Rectal smooth muscle tissue (tissue), 1 donor: ENCODE measurements around the gene RPL27A.

Experiments
- H3K27ac ChIP-seq: one replicate; pipeline ENCODE4 v1.7.0; 2013; ENCODE audit warnings: low read depth, low read length, inconsistent platforms
- H3K27me3 ChIP-seq: one replicate; pipeline ENCODE4 v1.7.0; 2013; ENCODE audit warnings: low read length; ENCODE audit not compliant: control insufficient read depth, insufficient read depth
- H3K36me3 ChIP-seq: one replicate; pipeline ENCODE4 v1.7.0; 2013; ENCODE audit warnings: low read length; ENCODE audit not compliant: control insufficient read depth, insufficient read depth
- H3K4me1 ChIP-seq: one replicate; pipeline ENCODE4 v1.7.0; 2013; ENCODE audit warnings: low read length; ENCODE audit not compliant: control insufficient read depth, insufficient read depth
- H3K4me3 ChIP-seq: one replicate; pipeline ENCODE4 v1.7.0; 2013; ENCODE audit warnings: low read length
- H3K9ac ChIP-seq: one replicate; pipeline ENCODE4 v1.7.0; 2013; ENCODE audit warnings: low read length

The RPL27A gene

DNA sequence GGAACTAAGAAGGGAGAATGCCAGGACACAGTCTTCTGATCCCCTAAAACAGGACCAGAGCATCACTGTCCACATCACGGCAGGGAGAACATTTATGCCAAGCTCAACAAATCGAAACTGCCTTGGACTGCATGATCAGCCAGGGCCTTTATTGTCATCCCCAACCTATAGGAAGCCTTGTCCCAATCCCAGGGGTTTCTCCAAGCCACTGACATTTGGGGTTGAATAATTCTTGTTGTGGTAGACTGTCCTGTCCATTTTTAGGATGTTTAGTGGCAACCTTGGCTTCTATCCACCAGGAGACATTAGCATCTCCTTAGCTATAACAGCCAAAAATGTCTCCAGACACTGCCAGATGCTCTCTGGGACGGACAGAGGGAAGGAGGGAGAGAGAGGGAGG is 37.1 kb downstream of the RPL27A start:
- Histone ChIP-seq H3K27me3 (no peaks in the 10 kb centered on the region), H3K4me1 (peaks cover 76% of the 10 kb centered on the region), H3K36me3 (peaks cover 3% of the 10 kb centered on the region), H3K4me3 (peak overlapping the region; percentile 2), H3K9ac (no peak overlapping the region), H3K27ac (peak overlapping the region; percentile 97)

DNA sequence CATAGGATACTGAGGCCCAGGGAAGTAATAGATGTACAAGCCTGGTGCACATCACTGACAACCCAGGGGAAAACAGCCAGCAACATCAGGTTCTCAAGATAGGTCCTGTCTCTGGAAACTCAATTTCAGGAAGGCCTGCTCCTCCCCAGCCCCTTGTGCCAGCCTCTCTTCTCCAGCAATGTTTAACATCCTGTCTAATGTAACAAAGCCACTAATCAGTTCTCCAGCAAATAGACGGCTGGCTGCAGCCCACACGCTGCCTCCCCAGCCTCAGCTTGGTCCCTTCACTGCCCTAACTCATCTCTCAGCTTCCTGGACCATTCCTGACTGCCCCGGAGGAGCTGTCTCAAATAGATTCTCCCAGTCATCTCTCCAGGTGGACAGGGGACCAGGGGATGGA is 37.8 kb downstream of the RPL27A start:
- Histone ChIP-seq H3K9ac (no peak overlapping the region), H3K4me1 (peaks cover 71% of the 10 kb centered on the region), H3K36me3 (no peaks in the 10 kb centered on the region), H3K27me3 (no peaks in the 10 kb centered on the region), H3K27ac (peak overlapping the region; percentile 97), H3K4me3 (no peak overlapping the region)

DNA sequence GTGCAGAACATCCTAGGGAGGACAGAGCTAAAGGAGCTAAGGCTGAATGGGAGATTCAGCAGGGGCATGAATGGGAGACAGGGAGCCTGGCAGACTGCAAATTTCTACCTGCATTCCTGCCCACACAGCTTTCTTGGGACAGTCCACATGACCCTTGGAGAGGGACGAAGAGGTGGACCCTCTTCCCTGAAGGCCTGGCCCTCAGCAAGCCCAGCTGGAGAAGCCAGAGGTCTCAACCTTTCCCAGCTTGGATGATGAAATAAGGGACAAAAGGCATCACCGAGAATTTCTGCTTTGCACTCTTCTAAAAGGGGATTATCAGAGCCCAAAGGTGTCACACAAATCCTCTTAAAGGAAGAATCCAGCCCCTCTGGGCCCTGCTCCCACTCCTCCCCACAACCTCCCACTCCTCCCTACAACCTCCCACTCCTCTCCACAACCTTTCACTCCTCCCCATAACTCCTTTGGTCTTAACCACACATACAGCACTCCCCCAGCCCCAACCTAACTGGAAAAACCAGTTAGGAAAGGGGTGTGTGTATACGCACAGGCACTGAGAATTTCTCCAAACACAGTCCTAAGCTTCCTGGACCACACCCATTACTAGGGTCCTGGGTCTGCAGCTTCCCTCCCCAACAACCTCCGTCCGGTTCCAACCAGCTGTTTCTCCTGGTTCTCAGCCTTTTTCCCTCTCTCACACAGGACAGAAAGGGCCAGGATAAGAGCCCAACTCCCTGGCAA is 38.4 kb downstream of the RPL27A start:
- Histone ChIP-seq H3K4me1 (peaks cover 68% of the 10 kb centered on the region), H3K9ac (peak overlapping the region; percentile 27), H3K4me3 (no peak overlapping the region), H3K27ac (peak overlapping the region; percentile 97), H3K36me3 (no peaks in the 10 kb centered on the region), H3K27me3 (no peaks in the 10 kb centered on the region)

DNA sequence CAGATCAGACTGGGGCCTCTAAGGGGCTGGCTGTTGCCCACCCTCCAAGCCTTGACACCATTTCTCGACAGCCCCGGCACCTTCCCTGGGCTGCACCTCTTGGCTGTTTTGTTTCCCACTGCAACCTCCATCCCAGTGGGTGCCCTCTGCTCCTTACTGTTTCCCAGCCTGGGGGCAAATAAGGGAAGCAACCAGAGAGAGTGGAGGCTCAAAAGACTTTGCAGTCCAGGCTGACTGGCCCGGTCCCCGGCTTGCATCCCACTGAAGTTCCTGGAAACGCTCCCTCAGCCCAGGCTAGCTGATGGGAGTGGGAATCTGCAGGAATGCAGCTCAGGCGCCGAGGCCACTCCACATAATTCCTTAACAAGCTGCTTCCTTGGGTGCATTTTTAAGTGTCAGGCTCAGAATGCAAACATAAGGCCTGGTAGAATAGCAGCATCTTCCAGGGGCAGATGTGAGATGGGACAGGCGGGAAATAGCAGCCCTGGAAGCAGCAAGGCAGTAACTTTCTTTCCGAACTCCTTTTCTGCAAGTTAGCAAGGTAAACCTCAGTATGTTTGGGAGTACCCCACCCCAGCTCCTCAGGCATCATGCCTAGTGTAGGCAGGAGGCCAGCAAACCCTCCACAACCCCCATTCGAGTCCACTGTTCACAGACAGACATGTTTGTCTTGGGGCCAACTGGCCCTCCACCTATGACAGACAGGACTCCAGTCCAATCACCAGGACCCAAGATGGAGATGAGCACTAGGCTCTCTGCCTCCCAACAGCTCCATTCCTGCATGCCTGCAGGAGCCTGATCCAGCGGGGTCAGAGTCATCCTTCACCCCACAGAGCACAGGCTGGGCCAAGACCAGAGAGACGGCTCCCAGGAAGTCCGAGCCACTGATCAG is 39.3 kb downstream of the RPL27A start:
- H3K4me1 ChIP-seq = peaks cover 69% of the 10 kb centered on the region
- H3K9ac ChIP-seq = peak overlapping the region; percentile 21
- no peak overlapping the region for H3K4me3 ChIP-seq
- H3K36me3 ChIP-seq = no peaks in the 10 kb centered on the region
- peak overlapping the region; percentile 97 for H3K27ac ChIP-seq
- H3K27me3 ChIP-seq = no peaks in the 10 kb centered on the region

DNA sequence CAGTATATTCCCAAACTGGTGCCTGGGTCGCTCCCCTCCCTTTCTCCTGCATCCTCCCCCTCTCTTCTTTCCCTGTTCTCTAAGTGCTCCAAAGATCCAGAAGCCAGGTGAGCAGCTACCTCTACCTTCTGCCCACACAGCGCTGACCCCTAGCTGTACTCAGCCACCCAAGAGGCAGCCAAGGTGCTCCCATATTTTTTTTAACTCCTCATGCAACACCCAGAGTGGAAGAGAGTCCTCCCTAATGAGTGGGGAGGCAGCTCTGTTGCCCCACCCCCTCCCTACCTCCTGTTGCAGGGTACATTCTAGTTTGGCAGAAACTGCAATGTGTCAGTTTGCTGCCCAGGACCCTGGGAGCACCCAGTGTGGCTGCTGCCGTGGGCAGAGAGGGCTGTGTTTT is 40.2 kb downstream of the RPL27A start:
- Histone ChIP-seq H3K4me1 (peaks cover 66% of the 10 kb centered on the region), H3K36me3 (no peaks in the 10 kb centered on the region), H3K27ac (peak overlapping the region; percentile 97), H3K27me3 (no peaks in the 10 kb centered on the region), H3K4me3 (no peak overlapping the region), H3K9ac (no peak overlapping the region)

DNA sequence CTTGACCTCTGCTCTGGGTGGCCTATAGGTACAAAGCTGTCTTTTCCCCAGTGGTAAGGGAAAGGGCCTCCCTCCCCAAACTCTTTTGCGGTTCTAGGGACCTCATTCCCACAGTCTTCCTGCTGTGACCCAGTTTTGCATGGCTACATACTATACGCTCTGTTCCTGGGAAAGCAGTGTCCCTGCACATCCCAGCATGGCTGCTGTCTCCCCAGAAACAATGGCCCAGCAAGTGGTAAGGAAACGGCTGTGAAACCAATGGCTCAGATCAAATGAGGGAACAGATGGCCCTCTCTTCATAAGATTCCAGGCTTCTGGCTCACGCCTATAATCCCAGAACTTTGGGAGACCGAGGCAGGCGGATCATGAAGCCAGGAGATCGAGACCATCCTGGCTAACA is 41.1 kb downstream of the RPL27A start:
- no peaks in the 10 kb centered on the region for H3K36me3 ChIP-seq
- peaks cover 66% of the 10 kb centered on the region for H3K4me1 ChIP-seq
- H3K27ac ChIP-seq = peak overlapping the region; percentile 97
- no peaks in the 10 kb centered on the region for H3K27me3 ChIP-seq
- H3K4me3 ChIP-seq = no peak overlapping the region
- no peak overlapping the region for H3K9ac ChIP-seq

DNA sequence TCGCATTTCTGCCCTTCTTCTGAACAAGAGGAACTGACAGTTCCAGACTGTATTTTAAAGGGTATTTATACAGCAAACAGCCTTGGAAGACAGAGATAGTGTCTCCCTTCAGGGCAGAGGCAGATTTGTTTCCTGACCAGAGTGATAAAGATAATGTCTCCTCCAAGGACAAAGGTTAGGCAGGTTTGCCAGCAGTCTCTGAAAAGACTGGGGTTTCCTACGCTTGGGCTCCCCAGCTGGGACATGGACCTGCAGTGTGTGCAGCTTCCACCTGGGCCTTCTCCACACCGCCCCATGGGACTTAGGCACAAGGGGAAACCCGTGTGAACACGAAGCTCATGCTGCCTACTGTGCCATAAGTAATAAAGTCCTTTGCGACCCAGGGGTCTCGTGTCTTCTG is 42.1 kb downstream of the RPL27A start:
- no peak overlapping the region for H3K9ac ChIP-seq
- H3K4me3 ChIP-seq = no peak overlapping the region
- no peaks in the 10 kb centered on the region for H3K27me3 ChIP-seq
- H3K36me3 ChIP-seq = no peaks in the 10 kb centered on the region
- H3K27ac ChIP-seq = peak overlapping the region; percentile 5
- H3K4me1 ChIP-seq = peaks cover 66% of the 10 kb centered on the region

DNA sequence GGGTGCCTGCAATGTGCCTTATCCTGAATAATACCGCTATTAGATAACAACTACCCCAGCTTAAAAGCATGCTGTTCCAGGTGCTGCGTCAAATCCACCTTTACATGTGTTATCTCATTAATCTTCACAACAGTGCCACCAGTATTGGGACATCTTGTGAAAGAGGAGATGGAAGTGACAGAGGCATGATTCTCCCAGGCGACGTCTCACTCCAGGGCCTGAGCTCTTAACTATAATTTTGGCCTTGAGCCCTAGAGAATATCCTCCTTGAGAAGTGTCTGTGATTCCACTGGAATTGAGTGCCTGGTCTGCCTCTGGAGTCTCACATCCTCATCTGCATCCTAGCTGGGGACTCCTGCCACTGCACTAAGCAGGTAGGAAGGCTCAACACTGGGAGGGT is 43.8 kb downstream of the RPL27A start:
- Histone ChIP-seq H3K36me3 (no peaks in the 10 kb centered on the region), H3K4me1 (peaks cover 53% of the 10 kb centered on the region), H3K27ac (peak overlapping the region; percentile 84), H3K9ac (no peak overlapping the region), H3K27me3 (no peaks in the 10 kb centered on the region), H3K4me3 (no peak overlapping the region)

DNA sequence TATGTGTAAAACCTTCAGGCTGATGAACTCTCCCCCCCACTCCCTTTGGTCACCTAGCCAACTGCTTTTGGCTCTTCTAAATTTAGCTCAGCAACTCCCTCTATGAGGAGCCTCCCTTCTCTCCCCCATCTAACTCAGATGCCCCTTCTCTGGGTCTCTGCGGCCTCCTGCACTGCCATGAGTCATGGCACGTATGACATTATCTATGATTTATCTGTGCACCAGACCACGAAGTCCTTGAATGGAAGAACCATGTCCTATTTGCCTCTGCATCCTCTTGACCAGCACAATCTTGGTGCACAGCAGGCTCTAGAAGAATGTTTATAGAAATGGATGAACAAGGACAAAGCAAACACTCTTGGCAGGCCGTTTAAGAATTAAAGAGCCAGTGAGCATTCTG is 46.0 kb downstream of the RPL27A start:
- H3K4me3 ChIP-seq = no peak overlapping the region
- H3K9ac ChIP-seq = no peak overlapping the region
- H3K27me3 ChIP-seq = no peaks in the 10 kb centered on the region
- H3K27ac ChIP-seq = peak overlapping the region; percentile 84
- H3K36me3 ChIP-seq = no peaks in the 10 kb centered on the region
- H3K4me1 ChIP-seq = peaks cover 47% of the 10 kb centered on the region

DNA sequence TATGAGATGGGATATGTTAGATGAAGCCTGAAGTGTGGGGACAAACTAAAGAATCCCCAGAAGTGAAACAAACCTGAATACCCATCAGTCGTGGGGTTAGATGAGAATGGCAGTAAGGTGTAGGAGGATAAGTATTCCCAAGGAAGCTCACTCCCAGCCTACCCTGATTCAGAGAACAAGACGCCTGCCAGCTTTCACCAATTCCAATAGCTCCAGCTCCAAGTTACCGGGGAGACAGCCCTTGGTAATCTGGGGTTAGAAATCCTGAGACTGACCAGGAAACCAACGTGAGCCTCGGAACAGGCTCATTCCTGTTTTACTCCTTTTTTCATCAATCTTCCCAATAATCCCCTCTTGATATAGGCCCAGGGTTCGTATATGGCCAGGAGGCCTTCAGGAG is 46.5 kb downstream of the RPL27A start:
- H3K27me3 ChIP-seq = no peaks in the 10 kb centered on the region
- H3K4me3 ChIP-seq = no peak overlapping the region
- no peaks in the 10 kb centered on the region for H3K36me3 ChIP-seq
- H3K27ac ChIP-seq = peak overlapping the region; percentile 84
- no peak overlapping the region for H3K9ac ChIP-seq
- peaks cover 48% of the 10 kb centered on the region for H3K4me1 ChIP-seq

DNA sequence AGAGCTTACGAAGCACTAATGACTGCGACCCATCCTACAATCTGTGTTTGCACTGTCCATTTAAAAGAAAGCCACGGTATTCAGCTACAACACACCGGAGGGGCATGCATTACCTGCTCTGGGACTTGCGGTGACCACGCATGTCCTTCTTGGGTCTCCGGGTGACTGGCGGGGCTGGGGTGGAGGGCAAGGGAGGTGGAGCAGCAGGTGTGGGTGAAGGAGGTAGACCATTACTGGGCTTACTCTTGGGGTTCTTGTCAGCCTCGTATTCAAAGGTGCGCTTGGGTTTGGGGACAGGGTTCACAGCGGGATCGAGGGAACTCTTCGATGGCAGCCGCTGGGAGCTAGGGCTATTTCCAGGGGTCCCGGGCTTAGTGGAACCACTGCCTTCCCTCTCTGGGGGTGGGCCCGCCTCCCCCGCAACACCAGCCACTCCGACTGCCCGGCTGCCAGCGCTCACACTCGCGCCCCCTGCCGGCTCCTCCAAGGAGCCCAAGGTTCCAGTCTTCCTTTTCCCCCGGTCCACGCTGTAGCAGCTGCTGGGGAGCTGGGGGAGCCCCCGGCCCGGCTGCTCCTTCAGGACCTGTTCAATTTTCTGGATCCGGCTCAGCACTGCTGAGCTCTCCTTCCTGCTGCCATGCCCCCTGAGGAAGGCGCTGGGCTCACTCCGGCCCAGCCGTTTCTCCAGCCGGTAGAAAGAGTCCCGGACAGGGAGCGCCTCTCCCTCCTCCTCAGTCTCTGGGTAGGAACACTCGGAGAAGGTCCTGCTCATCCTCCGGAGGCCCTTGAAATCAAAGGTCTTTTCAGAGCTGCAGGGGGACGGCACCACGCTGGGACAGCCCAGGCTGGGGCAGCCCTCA is 47.5 kb downstream of the RPL27A start:
- no peak overlapping the region for H3K9ac ChIP-seq
- H3K4me3 ChIP-seq = no peak overlapping the region
- no peaks in the 10 kb centered on the region for H3K36me3 ChIP-seq
- peak overlapping the region; percentile 84 for H3K27ac ChIP-seq
- H3K27me3 ChIP-seq = no peaks in the 10 kb centered on the region
- peaks cover 48% of the 10 kb centered on the region for H3K4me1 ChIP-seq

DNA sequence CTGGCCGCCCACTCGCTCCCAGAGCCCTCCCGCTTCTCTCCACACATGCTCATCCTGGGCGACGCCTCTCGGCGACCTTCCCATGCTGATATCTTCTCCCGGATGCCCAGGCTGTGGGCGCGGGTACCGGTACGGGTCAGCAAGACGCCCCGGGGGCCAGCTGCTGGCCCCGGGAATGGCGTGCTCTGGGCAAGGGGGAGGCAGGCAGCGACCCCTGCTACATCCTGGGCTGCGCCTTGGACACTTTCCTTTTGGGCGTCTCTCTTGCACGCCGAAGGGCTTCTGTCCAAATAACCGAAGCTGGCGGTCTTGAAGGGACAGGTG is 48.1 kb downstream of the RPL27A start:
- Histone ChIP-seq H3K4me3 (no peak overlapping the region), H3K4me1 (peaks cover 48% of the 10 kb centered on the region), H3K27me3 (no peaks in the 10 kb centered on the region), H3K9ac (no peak overlapping the region), H3K27ac (peak overlapping the region; percentile 71), H3K36me3 (no peaks in the 10 kb centered on the region)
